Heart left ventricle (tissue), 13 donors: Measurements from ENCODE around the gene AGBL3.

Source experiments
- POLR2A ChIP-seq, 2 donors: fragments of 450-650 bp; IDR thresholded peaks; one replicate each; pipeline ENCODE4 v1.6.1; 2017; ENCODE audit warnings: antibody characterized with exemption in 2 of 2, mild to moderate bottlenecking in 2 of 2, moderate library complexity in 2 of 2
- TF ChIP-seq, protein P1 (sequence below), 12 donors: fragments of 200-600 bp; sonication (generic) in 4 of 12; IDR thresholded peaks; one replicate each; pipeline versions ENCODE4 v1.5.0 to v1.8.0; 2018 to 2022; ENCODE audit warnings: antibody characterized with exemption in 12 of 12, mild to moderate bottlenecking in 5 of 12
- donor health status: ischemic (EF 13 %, LVEDD 7.1; RV severe dilation, severe dysfunction).
- donor health status: DM: no; HTN: yes; CAD: no.
- donor health status: DM: no; HTN: no; CAD: no.
- donor health status: ischemic (EF 25% LVEDD 6.9; RV normal size, moderate dysfunction).
- donor health status: ischemic (EF 25% LVEDD 5.7; RV mildly dilated, moderate dysfunction).
- donor health status: ischemic (EF 35%, LVEDD 5.7; RV mildly dilated, moderate dysfunction).
- donor health status: nonischemic (EF 11% LVEDD 7.7; RV severe dilation, severe dysfunction).
- donor health status: DM: yes; HTN: yes; CAD: no.
- donor health status: PGD.
- donor health status: ischemic (EF 29% LVEDD 5.4; RV normal size, mild dysfunction).
- donor health status: nonischemic (EF 23%, LVEDD 6.1; RV moderate dilation, normal function).

DNA sequence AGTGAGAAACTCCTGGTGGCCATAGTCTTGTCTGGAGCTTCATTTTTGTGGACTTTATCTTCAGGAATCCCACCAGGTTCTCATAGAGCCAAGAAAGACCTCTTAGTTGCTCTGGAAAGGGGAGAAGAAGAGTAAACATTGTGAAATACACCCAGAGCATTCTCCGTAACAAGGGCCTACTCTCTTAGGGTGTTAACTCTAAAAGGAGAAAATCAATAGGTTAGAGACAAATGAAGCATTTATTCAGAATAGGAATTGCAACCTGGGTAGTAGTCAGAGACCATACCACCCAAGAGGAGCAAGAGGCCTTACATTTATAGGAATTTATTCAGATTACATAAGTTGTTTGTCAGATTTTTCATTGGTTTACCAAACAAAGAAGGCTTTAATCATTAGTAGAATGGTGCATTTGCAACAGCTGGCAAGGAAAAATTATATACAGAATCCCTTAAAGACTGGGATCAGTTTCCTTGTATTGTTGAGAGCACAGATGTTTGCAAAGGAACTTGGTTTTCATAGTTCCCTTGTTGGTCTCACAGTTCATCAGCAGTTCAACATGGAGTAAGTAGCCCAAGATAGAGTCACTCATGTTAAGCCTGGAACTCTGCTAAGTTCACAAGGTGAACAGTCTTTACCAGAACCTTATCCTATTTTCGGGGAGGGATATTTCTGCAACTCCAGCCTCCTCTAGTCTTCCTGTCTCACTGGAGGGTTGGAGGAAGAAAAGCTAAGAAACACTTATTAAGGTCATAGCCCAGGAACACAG is 108.3 kb downstream of the AGBL3 start:
- TF ChIP-seq POLR2A (IDR thresholded peaks at IDR 0.05) = no peak
- TF ChIP-seq, protein P1, sequence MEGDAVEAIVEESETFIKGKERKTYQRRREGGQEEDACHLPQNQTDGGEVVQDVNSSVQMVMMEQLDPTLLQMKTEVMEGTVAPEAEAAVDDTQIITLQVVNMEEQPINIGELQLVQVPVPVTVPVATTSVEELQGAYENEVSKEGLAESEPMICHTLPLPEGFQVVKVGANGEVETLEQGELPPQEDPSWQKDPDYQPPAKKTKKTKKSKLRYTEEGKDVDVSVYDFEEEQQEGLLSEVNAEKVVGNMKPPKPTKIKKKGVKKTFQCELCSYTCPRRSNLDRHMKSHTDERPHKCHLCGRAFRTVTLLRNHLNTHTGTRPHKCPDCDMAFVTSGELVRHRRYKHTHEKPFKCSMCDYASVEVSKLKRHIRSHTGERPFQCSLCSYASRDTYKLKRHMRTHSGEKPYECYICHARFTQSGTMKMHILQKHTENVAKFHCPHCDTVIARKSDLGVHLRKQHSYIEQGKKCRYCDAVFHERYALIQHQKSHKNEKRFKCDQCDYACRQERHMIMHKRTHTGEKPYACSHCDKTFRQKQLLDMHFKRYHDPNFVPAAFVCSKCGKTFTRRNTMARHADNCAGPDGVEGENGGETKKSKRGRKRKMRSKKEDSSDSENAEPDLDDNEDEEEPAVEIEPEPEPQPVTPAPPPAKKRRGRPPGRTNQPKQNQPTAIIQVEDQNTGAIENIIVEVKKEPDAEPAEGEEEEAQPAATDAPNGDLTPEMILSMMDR (IDR thresholded peaks at IDR 0.05) = no peak
